ENCODE data around the gene GATA2.

GATA2 gene

DNA sequence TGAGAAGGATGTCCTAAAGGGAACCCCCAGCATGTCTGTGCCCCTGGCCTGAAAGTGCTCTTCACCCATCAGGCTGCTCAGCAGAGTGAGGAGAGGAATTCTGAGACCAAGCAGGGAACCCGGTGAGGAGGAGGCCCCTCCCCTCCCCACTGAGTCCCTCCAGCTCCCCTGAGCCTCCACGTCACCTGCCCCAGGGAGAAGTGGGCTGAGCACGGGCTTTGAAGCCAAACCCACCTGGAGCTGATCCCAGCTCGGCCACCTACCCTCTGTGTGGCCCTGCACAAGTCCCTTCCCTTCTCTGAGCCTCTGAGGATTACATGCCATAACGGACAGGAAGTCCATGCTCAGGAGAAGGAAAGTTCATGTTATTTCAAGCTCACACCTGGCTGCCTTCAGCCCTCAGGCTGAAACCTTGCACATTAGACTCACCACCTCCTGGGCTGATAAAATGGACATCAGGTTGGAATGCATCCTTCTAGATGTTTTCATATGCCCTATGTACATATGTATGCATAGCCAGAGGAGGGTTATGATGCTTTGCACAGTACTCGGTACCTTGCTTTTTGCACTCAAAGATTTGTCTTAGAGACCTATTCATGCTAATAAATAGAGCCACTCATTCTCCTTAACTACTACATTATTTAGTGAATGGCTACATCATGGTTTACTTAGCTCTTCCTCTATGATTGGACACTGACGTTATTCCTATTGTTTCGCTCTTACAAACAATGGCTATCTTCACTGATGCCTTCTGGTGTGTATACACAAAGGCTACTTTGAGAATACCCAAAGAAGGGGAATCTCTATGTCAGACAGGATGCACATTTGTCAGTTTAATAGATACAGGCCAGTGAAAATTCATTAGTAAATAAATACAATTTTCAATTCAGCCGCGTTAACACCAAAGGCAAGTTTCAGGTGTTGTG, 31.6 kb upstream of the GATA2 start:
- in situ Hi-C loops (cut with HindIII; ENCODE audit: low sequenced_read_pairs): no loop called here
- no peak for DNase-seq (ENCODE audit: low read depth, low spot score)
- no peak overlapping the region for H3K4me3 ChIP-seq (ENCODE audit: low read depth, low read length)
- TF ChIP-seq, protein P1, sequence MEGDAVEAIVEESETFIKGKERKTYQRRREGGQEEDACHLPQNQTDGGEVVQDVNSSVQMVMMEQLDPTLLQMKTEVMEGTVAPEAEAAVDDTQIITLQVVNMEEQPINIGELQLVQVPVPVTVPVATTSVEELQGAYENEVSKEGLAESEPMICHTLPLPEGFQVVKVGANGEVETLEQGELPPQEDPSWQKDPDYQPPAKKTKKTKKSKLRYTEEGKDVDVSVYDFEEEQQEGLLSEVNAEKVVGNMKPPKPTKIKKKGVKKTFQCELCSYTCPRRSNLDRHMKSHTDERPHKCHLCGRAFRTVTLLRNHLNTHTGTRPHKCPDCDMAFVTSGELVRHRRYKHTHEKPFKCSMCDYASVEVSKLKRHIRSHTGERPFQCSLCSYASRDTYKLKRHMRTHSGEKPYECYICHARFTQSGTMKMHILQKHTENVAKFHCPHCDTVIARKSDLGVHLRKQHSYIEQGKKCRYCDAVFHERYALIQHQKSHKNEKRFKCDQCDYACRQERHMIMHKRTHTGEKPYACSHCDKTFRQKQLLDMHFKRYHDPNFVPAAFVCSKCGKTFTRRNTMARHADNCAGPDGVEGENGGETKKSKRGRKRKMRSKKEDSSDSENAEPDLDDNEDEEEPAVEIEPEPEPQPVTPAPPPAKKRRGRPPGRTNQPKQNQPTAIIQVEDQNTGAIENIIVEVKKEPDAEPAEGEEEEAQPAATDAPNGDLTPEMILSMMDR (IDR thresholded peaks at IDR 0.05; ENCODE audit: low read depth, low read length): no peak

DNA sequence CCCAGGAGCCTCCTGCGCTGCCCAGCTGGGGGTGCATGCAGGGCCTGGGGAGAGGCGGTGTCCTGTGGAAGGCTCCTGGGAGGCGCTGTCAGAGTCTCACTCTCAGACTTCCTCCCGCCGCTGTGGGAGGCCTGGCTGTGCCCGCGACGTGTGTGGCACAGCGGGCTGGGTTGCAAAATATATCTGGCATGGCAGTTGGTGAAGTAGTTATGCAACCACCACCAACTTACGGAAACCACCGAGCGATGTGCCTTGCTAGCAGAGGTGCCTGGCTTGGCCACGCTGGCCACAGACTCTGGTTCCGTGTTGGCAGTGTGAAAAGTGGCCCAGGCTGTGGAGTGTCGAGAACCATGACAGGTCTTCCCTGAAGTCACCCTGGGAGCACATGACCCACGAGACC, 30.6 kb upstream of the GATA2 start:
- TF ChIP-seq, protein P1 (IDR thresholded peaks at IDR 0.05; ENCODE audit: low read depth, low read length): no peak
- H3K4me3 ChIP-seq (ENCODE audit: low read depth, low read length): no peak overlapping the region
- in situ Hi-C loops (cut with HindIII; ENCODE audit: low sequenced_read_pairs): no loop called here
- no peak for DNase-seq (ENCODE audit: low read depth, low spot score)

DNA sequence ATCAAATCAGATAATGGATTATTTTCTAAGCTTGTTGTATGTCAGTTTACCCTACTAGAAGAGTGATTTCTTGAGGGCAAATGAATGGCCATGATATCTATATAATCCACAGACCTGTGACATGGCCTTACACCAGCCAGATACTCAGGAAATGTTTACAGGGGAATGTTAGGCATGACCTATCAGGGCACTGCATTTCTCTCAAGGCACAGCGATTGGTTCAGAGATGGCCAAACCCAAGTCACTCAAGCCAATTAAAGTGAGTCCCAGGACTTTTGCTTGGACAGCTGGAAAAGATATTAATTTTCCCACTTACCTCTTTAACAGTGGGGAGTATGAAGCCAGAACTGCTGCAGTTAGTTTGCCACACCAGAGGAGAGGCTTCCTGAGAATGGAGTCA, 28.7 kb upstream of the GATA2 start:
- TF ChIP-seq, protein P1 (IDR thresholded peaks at IDR 0.05; ENCODE audit: low read depth, low read length): no peak
- in situ Hi-C loops (cut with HindIII; ENCODE audit: low sequenced_read_pairs): no loop called here
- DNase-seq (ENCODE audit: low read depth, low spot score): no peak

DNA sequence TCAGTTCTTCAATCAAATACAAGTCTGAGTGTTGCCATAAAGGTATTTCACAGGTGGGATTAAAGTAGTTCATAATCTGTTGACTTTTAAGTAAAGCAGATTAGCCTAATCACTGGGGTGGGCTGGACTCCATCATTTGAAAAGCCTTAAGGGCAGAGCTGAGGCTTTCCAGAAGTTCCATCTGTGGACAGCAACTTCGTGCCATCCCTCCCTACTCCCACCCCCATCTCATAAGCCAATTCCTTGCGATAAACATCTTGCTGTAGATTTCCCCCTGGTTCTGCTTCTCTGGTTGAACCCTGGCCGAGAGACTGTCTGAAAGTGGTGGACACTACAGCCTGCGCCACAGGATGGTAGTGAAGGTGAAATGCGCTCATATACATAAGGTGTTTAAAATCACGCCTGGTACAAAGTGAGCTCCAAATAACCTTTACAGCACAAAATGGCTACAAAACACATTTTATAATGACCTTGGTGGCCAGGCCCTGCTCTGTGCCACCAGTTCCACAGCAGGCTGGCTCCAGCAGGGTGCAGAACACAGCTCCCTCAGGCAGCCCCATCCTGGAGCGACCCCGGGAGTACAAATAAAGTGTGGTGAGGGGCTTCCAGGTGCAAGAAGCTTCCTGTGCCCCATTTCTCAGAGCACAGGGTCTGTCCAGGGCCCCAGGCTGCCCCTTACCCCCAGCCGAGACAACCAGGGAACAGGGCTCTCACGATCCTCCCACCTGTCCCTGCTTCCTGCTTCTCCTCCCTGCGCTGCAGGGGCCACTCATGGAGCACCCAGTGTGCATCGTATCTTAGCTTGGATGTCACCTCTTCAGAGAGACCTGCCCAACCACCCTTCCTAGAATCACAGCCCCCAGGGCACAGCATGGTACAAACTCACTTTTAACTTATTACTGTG, 25.8 kb upstream of the GATA2 start:
- TF ChIP-seq, protein P1 (IDR thresholded peaks at IDR 0.05; ENCODE audit: low read depth, low read length): no peak
- H3K4me3 ChIP-seq (ENCODE audit: low read depth, low read length): no peak overlapping the region
- no peak for DNase-seq (ENCODE audit: low read depth, low spot score)
- in situ Hi-C loops (cut with HindIII; ENCODE audit: low sequenced_read_pairs): no loop called here

More for the DNA sequence above, 28.7 kb upstream of the GATA2 start:
- no peak overlapping the region for H3K4me3 ChIP-seq (ENCODE audit: low read depth, low read length)

DNA sequence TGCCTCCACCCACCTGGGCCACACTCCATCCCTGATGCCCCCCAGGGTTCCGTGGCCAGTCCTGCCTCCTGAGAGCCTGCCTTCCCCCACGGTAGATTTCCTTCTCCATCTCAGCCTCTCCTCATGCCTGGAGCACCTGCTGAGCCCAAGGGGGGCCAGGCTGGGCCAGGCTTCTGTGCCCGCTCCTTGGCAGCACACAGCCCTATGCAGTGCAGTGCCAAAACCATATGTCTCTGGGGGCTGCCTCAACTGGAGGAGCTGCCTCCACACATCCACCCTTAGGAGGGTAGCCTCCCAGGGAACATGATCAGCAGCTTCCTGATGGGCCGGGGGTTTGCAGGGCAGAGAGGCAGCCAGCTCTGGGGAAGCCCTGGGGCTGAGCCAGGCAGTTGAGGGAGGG, 24.6 kb upstream of the GATA2 start:
- no peak overlapping the region for H3K4me3 ChIP-seq (ENCODE audit: low read depth, low read length)
- in situ Hi-C loops (cut with HindIII; ENCODE audit: low sequenced_read_pairs): no loop called here
- DNase-seq (ENCODE audit: low read depth, low spot score): no peak
- TF ChIP-seq, protein P1 (IDR thresholded peaks at IDR 0.05; ENCODE audit: low read depth, low read length): no peak

DNA sequence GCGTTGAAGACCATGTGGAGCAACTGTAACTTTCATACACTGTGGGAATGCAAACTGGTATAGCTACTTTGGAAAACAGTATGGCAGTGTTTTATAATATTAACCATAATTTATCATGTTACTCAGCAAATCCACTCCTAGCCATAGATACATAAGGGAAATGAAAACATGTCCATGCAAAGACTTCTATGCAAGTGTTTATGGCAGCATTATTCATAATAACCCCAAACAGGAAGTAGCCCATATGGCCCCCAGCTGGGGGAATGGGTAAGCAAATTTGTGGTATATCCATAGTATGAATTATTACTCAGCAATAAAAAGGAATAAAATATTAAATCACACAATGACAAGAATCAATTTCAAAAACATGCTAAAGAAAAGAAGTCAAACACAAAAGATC, 23.0 kb upstream of the GATA2 start:
- TF ChIP-seq, protein P1 (IDR thresholded peaks at IDR 0.05; ENCODE audit: low read depth, low read length): no peak
- in situ Hi-C loops (cut with HindIII; ENCODE audit: low sequenced_read_pairs): no loop called here
- DNase-seq (ENCODE audit: low read depth, low spot score): no peak
- no peak overlapping the region for H3K4me3 ChIP-seq (ENCODE audit: low read depth, low read length)

Data from astrocyte of the spinal cord (primary cell).